HepG2 (cell line): Measurements from ENCODE around the gene CADM3. TPM values are rescaled to one million over a fixed set of nuclear protein-coding genes. Genes with fewer than 3 reads are reported as not detected.

Experiments
- ATAC-seq: fragments of 200-7000 bp; cut with Tn5 transposase; 3 replicates; pipeline ENCODE4 v1.9.1; 2020; ENCODE audit warnings: mild to moderate bottlenecking, moderate library complexity
- BruUV-seq: library from RNA; stranded (reverse); fragments of 400-500 nt; replicated peaks from 2 replicates; lab custom pipeline; 2021; lab: Mats Ljungman, UMichigan
- CTCF ChIA-PET: fragments of 300-600 bp; formaldehyde crosslinking; extraction: SDS; loops from one replicate; lab custom pipeline; 2021; ENCODE audit warnings: low total read pairs, inconsistent platforms, low intra/inter-chr PET ratio; lab: Yijun Ruan, JAX
- POLR2A ChIA-PET: fragments of 350-600 bp; sonication (Branson Sonifier 250); formaldehyde crosslinking; loops from one replicate; lab custom pipeline; 2020; ENCODE audit warnings: antibody characterized with exemption, inconsistent platforms; lab: Yijun Ruan, JAX
- DNase-seq: peaks from one replicate; pipeline ENCODE4 v3.0.0-alpha.2; 2015; ENCODE audit warnings: low spot score
- FAIRE-seq: peaks from 3 replicates; lab custom pipeline; 2011; peaks lifted over from hg19 to GRCh38; lab: Jason Lieb, UNC
- H2AFZ ChIP-seq: one replicate; pipeline ENCODE4 v1.6.1; 2011; ENCODE audit warnings: low read length, inconsistent platforms
- H3K27ac ChIP-seq: fragments of 300-600 bp; 3 replicates; pipeline ENCODE4 v1.8.0; 2011; ENCODE audit warnings: mixed run types, mild to moderate bottlenecking, mixed read lengths, low read length, inconsistent platforms; ENCODE audit not compliant: insufficient read depth; ENCODE audit errors: extremely low read length
- H3K27me3 ChIP-seq, 2 experiments: fragments of 200-600 bp in 1 of 2; 2 replicates in 1 of 2; 3 replicates in 1 of 2; pipeline versions ENCODE4 v1.6.0 to v1.8.0; 2011; ENCODE audit warnings: low read length in 2 of 2, mild to moderate bottlenecking in 2 of 2, moderate library complexity in 2 of 2, inconsistent platforms in 1 of 2; ENCODE audit not compliant: insufficient read depth in 2 of 2, control insufficient read depth in 1 of 2
- H3K36me3 ChIP-seq, 2 experiments: fragments of 200-600 bp in 1 of 2; replicated peaks in 1 of 2; 2 replicates in 1 of 2; 3 replicates in 1 of 2; pipeline versions ENCODE4 v1.5.1 to v1.8.0; 2011; ENCODE audit warnings: low read length in 2 of 2, inconsistent platforms in 1 of 2; ENCODE audit not compliant: insufficient read depth in 2 of 2, control insufficient read depth in 1 of 2
- H3K4me1 ChIP-seq: 2 replicates; pipeline ENCODE4 v1.5.1; 2012; ENCODE audit warnings: low read length, inconsistent platforms; ENCODE audit not compliant: insufficient read depth
- H3K4me2 ChIP-seq: 2 replicates; pipeline ENCODE4 v1.6.0; 2011; ENCODE audit warnings: low read depth, low read length, inconsistent platforms
- H3K4me3 ChIP-seq, 3 experiments: fragments of 200-600 bp in 1 of 3; sonication (generic), shearing (Covaris generic) in 1 of 3; replicated peaks in 1 of 3; 2 replicates each; pipeline ENCODE4 v1.5.1; 2011 to 2016; ENCODE audit warnings: low read length in 3 of 3, inconsistent platforms in 2 of 3, low read depth in 2 of 3, mild to moderate bottlenecking in 2 of 3, control low read depth in 1 of 3, mixed read lengths in 1 of 3; ENCODE audit not compliant: insufficient read depth in 1 of 3
- H3K79me2 ChIP-seq: one replicate; pipeline ENCODE4 v1.6.1; 2011; ENCODE audit warnings: low read length, inconsistent platforms; ENCODE audit not compliant: insufficient read depth
- H3K9ac ChIP-seq: 2 replicates; pipeline ENCODE4 v1.6.0; 2011; ENCODE audit warnings: mild to moderate bottlenecking, low read depth, low read length, inconsistent platforms; ENCODE audit not compliant: insufficient read depth
- H3K9me3 ChIP-seq: 2 replicates; pipeline ENCODE4 v1.5.1; 2012; ENCODE audit warnings: mild to moderate bottlenecking, low read length
- H4K20me1 ChIP-seq: 2 replicates; pipeline ENCODE4 v1.6.0; 2011; ENCODE audit warnings: inconsistent platforms, mild to moderate bottlenecking, low read length, moderate library complexity; ENCODE audit not compliant: insufficient read depth
- HNF4A ChIP-seq: sonication (generic); formaldehyde crosslinking; IDR thresholded peaks from 2 replicates; pipeline ENCODE4 v1.4.0; 2020; ENCODE audit warnings: missing genetic modification reagents
- RAD51 ChIP-seq: fragments of 450-650 bp; IDR thresholded peaks from 2 replicates; pipeline ENCODE4 v1.6.1; 2016; ENCODE audit warnings: borderline replicate concordance
- ZBTB49 ChIP-seq: sonication (generic); formaldehyde crosslinking; IDR thresholded peaks from 2 replicates; pipeline ENCODE4 v1.4.0; 2020; ENCODE audit warnings: missing genetic modification reagents, borderline replicate concordance
- ZHX2 ChIP-seq, 2 experiments: sonication (generic) in 1 of 2; formaldehyde crosslinking in 1 of 2; IDR thresholded peaks; 2 replicates each; pipeline versions ENCODE4 v1.6.1 to v1.9.0; 2014 to 2022; ENCODE audit warnings: antibody characterized with exemption in 1 of 2, borderline replicate concordance in 1 of 2, inconsistent platforms in 1 of 2, low read depth in 1 of 2, missing genetic modification reagents in 1 of 2
- ZNF282 ChIP-seq: fragments of 450-650 bp; IDR thresholded peaks from 2 replicates; pipeline ENCODE4 v1.6.1; 2018; ENCODE audit not compliant: partially characterized antibody
- WGBS: methylation state at CpG from one replicate; pipeline ENCODE4 v1.1.6; 2017; ENCODE audit warnings: low lambda C conversion rate; 5-methylcytosine and 5-hydroxymethylcytosine counted together
- in situ Hi-C: cut with HindIII; loops from 2 replicates; pipeline ENCODE4 v1.10.0; 2017; ENCODE audit warnings: low pct_unique_long_range_greater_than_20kb; ENCODE audit not compliant: extremely low pct_ligation_motif_present
- intact Hi-C: fragments of 100-400 bp; cut with micrococcal nuclease; formaldehyde crosslinking; loops from one replicate; pipeline ENCODE4 v1.10.0; 2022; ENCODE audit not compliant: unreplicated experiment
- polyA plus RNA-seq, 8 experiments: library from polyadenylated mRNA; depleted of rRNA in 3 of 8; stranded (reverse) in 7 of 8; unstranded in 1 of 8; fragments of >200 nt; fragmentation: Illumina TruSeq in 4 of 8; extraction: Trizol in 4 of 8; gene quantifications; 2 replicates each; pipeline versions ENCODE4 v1.2.1 to v1.2.3, GENCODE V29; 2011 to 2016; ENCODE audit warnings: low read depth in 4 of 8, missing spikeins in 1 of 8, mixed read lengths in 1 of 8; ENCODE audit not compliant: insufficient read depth in 1 of 8
- total RNA-seq, 5 experiments: library from RNA; depleted of rRNA; stranded (reverse); fragments of >200 nt; fragmentation: Illumina TruSeq; extraction: Trizol; gene quantifications; 2 replicates each; pipeline ENCODE4 v1.2.3, GENCODE V29; 2016; ENCODE audit warnings: low read depth in 1 of 5
- TF ChIP-seq, protein P1 (sequence below): IDR thresholded peaks from 2 replicates; pipeline ENCODE4 v1.6.1; 2016

Gene CADM3
- total and polyA plus RNA-seq, 2 of the 13 experiments (the other 11 are each of a cell fraction or from before 2014, with no cell fraction given), result not detected

- H3K79me2 ChIP-seq, result no peaks in the 10 kb centered on the region
- FAIRE-seq, result no peak
- H3K27ac ChIP-seq, result no peak overlapping the region
- H3K4me2 ChIP-seq, result no peak overlapping the region
- POLR2A ChIA-PET, result no interaction called here
- H3K4me1 ChIP-seq, result no peaks in the 10 kb centered on the region
- 39% methylated on average over 2 of the region's 2 CpGs for WGBS
- H3K27me3 ChIP-seq, result no peaks in the 10 kb centered on the region
- no peak for DNase-seq
- H3K4me3 ChIP-seq, result no peak overlapping the region
- H4K20me1 ChIP-seq, result no peaks in the 10 kb centered on the region
- in situ Hi-C loops, result no loop called here
- no peak overlapping the region for H2AFZ ChIP-seq
- no peaks in the 10 kb centered on the region for H3K9me3 ChIP-seq
- TF ChIP-seq ZBTB49 (CRISPR knock-in tag), result no peak
- no peak for TF ChIP-seq RAD51
- no peak for TF ChIP-seq ZHX2 (IDR thresholded peaks at IDR 0.05; ENCODE audit: low read depth)
- TF ChIP-seq ZHX2 (CRISPR knock-in tag; IDR thresholded peaks at IDR 0.05; ENCODE audit: borderline replicate concordance), result no peak
- no peak for TF ChIP-seq ZNF282
- TF ChIP-seq HNF4A, result no peak
- TF ChIP-seq, protein P1, sequence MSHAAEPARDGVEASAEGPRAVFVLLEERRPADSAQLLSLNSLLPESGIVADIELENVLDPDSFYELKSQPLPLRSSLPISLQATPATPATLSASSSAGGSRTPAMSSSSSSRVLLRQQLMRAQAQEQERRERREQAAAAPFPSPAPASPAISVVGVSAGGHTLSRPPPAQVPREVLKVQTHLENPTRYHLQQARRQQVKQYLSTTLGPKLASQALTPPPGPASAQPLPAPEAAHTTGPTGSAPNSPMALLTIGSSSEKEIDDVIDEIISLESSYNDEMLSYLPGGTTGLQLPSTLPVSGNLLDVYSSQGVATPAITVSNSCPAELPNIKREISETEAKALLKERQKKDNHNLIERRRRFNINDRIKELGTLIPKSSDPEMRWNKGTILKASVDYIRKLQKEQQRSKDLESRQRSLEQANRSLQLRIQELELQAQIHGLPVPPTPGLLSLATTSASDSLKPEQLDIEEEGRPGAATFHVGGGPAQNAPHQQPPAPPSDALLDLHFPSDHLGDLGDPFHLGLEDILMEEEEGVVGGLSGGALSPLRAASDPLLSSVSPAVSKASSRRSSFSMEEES (CRISPR knock-in tag), result no peak
- TF ChIP-seq, all 625 proteins: peak for 0
- intact Hi-C loops, result no loop called here
- Histone ChIP-seq H3K36me3 (no peaks in the 10 kb centered on the region), H3K9ac (no peak overlapping the region)
- no TSS peak for BruUV-seq
- CTCF ChIA-PET, result no interaction called here
- ATAC-seq, result no peak
Observed at GRCh38 chr1:159228554-159228953, 57.1 kb downstream of the CADM3 start.
